Osteocyte (in vitro differentiated cells): ENCODE results near the gene SLC38A9. TPM values are rescaled to one million over a fixed set of nuclear protein-coding genes. Genes with fewer than 3 reads are reported as not detected.
"Not testable (repeated sequence)": the region's sequence is repeated elsewhere in the genome, so short reads cannot be mapped to it uniquely, and the experiment has no call there.

ENCODE experiments used
- DNase-seq: peaks from one replicate; pipeline ENCODE4 v3.0.0; 2021; ENCODE audit warnings: mixed read lengths; ENCODE audit not compliant: unreplicated experiment; ENCODE audit errors: extremely low spot score
- H3K27ac Mint-ChIP-seq: one replicate; pipeline ENCODE4 v1.8.0; 2021; ENCODE audit warnings: mild to moderate bottlenecking, mixed read lengths; ENCODE audit not compliant: unreplicated experiment
- H3K27me3 Mint-ChIP-seq: one replicate; pipeline ENCODE4 v1.8.0; 2021; ENCODE audit warnings: mixed read lengths; ENCODE audit not compliant: unreplicated experiment
- H3K36me3 Mint-ChIP-seq: one replicate; pipeline ENCODE4 v1.8.0; 2021; ENCODE audit warnings: mixed read lengths; ENCODE audit not compliant: unreplicated experiment
- H3K4me1 Mint-ChIP-seq: one replicate; pipeline ENCODE4 v1.8.0; 2021; ENCODE audit warnings: mixed read lengths; ENCODE audit not compliant: unreplicated experiment
- H3K4me3 Mint-ChIP-seq: one replicate; pipeline ENCODE4 v1.8.0; 2021; ENCODE audit warnings: mild to moderate bottlenecking, moderate library complexity, mixed read lengths; ENCODE audit not compliant: unreplicated experiment
- H3K9me3 Mint-ChIP-seq: one replicate; pipeline ENCODE4 v1.8.0; 2021; ENCODE audit warnings: mixed read lengths; ENCODE audit not compliant: unreplicated experiment
- CTCF ChIP-seq: fragments of 200-600 bp; sonication (generic); IDR thresholded peaks from 2 replicates; pipeline ENCODE4 v1.5.0; 2021; ENCODE audit warnings: antibody characterized with exemption, mild to moderate bottlenecking, moderate library complexity
- total RNA-seq: library from RNA; stranded (reverse); gene quantifications from 2 replicates; pipeline ENCODE4 v1.2.1, GENCODE V29; 2021

The SLC38A9 gene
- total RNA-seq, 1 donor from 2014 or later, result 24.3 TPM

- no peaks in the 10 kb centered on the region for H3K4me1 Mint-ChIP-seq
- H3K36me3 Mint-ChIP-seq, result no peaks in the 10 kb centered on the region
- H3K4me3 Mint-ChIP-seq, result no peak overlapping the region
- DNase-seq, result no peak
- H3K9me3 Mint-ChIP-seq, result no peaks in the 10 kb centered on the region
- no peak for TF ChIP-seq CTCF
- peaks cover 38% of the 10 kb centered on the region for H3K27me3 Mint-ChIP-seq
- no peak overlapping the region for H3K27ac Mint-ChIP-seq
Observed at GRCh38 chr5:55734658-55735057, 22.5 kb upstream of the SLC38A9 start.

GRCh38 chr5:55732585-55732984 is 20.5 kb upstream of the SLC38A9 start:
- DNase-seq, result no peak
- Mint-ChIP-seq H3K27ac (no peak overlapping the region), H3K4me1 (no peaks in the 10 kb centered on the region), H3K27me3 (peaks cover 31% of the 10 kb centered on the region), H3K9me3 (no peaks in the 10 kb centered on the region), H3K4me3 (no peak overlapping the region), H3K36me3 (no peaks in the 10 kb centered on the region)
- TF ChIP-seq CTCF, result no peak

- no peak for TF ChIP-seq CTCF
- H3K27me3 Mint-ChIP-seq, result peaks cover 31% of the 10 kb centered on the region
- H3K27ac Mint-ChIP-seq, result no peak overlapping the region
- H3K36me3 Mint-ChIP-seq, result no peaks in the 10 kb centered on the region
- H3K9me3 Mint-ChIP-seq, result no peaks in the 10 kb centered on the region
- no peak overlapping the region for H3K4me3 Mint-ChIP-seq
- no peak for DNase-seq
- H3K4me1 Mint-ChIP-seq, result no peaks in the 10 kb centered on the region
Observed at GRCh38 chr5:55731848-55732247, 19.7 kb upstream of the SLC38A9 start.

GRCh38 chr5:55724281-55724680 is 12.2 kb upstream of the SLC38A9 start:
- no peak for DNase-seq
- H3K27ac Mint-ChIP-seq, result no peak overlapping the region
- H3K27me3 Mint-ChIP-seq, result peaks cover 20% of the 10 kb centered on the region
- no peaks in the 10 kb centered on the region for H3K4me1 Mint-ChIP-seq
- no peaks in the 10 kb centered on the region for H3K36me3 Mint-ChIP-seq
- TF ChIP-seq CTCF, result no peak
- H3K9me3 Mint-ChIP-seq, result no peaks in the 10 kb centered on the region
- no peak overlapping the region for H3K4me3 Mint-ChIP-seq

- no peaks in the 10 kb centered on the region for H3K4me1 Mint-ChIP-seq
- no peak for TF ChIP-seq CTCF
- no peak overlapping the region for H3K27ac Mint-ChIP-seq
Observed at GRCh38 chr5:55720188-55720703, 8.1 kb upstream of the SLC38A9 start.

GRCh38 chr5:55719026-55719425 is 6.9 kb upstream of the SLC38A9 start:
- Mint-ChIP-seq H3K9me3 (peaks cover 19% of the 10 kb centered on the region), H3K27me3 (peaks cover 21% of the 10 kb centered on the region)
- not testable (repeated sequence) for H3K4me1 Mint-ChIP-seq, H3K4me3 Mint-ChIP-seq, H3K36me3 Mint-ChIP-seq, H3K27ac Mint-ChIP-seq, DNase-seq

More at GRCh38 chr5:55720188-55720703, 8.1 kb upstream of the SLC38A9 start:
- Mint-ChIP-seq H3K9me3 (peaks cover 13% of the 10 kb centered on the region), H3K27me3 (peaks cover 18% of the 10 kb centered on the region), H3K36me3 (no peaks in the 10 kb centered on the region), H3K4me3 (no peak overlapping the region)
- DNase-seq, result no peak
